ENCODE data around the gene OBI1.

The OBI1 gene

DNA sequence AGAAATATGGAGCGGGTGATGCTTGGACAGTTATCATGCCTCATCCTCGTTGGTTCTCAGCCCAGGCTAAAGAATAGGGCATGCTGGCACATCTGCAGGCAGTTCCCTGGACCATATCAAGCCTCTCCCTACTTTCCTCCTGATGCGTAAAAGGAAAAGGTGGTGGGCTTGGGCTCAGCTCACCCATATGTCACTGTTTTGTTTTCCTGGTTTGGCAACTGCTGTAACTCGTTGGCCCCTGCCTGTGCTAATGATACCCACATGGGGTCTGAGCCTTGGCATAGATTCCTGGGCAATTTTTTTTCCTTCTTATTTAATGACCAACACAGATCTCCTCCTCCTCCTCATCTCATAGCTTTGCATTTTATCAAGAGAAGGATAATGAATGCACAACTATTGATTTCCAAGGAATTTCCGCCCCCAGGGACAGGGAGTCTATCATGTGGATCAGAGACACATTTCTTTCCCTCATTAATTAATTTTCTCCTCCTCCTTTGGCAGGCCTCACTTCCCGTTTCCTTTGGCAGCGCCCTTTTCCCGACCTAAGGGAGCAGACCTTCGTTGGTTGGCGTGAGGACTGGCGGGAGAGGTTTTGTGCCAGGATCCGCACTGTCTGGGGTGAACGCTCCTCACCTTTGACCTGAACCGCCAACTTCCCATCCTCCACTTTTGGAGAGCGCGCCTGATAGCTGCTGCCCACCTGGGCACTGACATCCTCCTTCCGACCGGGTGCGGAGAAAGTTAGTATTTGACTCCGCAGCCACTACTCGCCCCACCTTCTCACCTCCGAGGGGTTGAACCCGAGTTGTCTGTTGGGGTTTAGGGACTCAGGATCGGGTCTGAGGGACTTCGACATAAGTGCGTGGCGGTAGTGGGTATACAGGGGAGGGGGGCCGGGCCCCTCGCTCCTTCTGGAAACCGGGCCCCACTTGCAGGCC is 52.2 kb downstream of the OBI1 start:
- H3K4me3 ChIP-seq (ENCODE audit: control insufficient read depth, low read depth, low read length) = no peak overlapping the region
- TF ChIP-seq, protein P1, sequence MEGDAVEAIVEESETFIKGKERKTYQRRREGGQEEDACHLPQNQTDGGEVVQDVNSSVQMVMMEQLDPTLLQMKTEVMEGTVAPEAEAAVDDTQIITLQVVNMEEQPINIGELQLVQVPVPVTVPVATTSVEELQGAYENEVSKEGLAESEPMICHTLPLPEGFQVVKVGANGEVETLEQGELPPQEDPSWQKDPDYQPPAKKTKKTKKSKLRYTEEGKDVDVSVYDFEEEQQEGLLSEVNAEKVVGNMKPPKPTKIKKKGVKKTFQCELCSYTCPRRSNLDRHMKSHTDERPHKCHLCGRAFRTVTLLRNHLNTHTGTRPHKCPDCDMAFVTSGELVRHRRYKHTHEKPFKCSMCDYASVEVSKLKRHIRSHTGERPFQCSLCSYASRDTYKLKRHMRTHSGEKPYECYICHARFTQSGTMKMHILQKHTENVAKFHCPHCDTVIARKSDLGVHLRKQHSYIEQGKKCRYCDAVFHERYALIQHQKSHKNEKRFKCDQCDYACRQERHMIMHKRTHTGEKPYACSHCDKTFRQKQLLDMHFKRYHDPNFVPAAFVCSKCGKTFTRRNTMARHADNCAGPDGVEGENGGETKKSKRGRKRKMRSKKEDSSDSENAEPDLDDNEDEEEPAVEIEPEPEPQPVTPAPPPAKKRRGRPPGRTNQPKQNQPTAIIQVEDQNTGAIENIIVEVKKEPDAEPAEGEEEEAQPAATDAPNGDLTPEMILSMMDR (IDR thresholded peaks at IDR 0.05; ENCODE audit: control insufficient read depth, insufficient read depth, low read depth, low read length, missing control alignments) = no peak
- DNase-seq (ENCODE audit: low read depth) = no peak

DNA sequence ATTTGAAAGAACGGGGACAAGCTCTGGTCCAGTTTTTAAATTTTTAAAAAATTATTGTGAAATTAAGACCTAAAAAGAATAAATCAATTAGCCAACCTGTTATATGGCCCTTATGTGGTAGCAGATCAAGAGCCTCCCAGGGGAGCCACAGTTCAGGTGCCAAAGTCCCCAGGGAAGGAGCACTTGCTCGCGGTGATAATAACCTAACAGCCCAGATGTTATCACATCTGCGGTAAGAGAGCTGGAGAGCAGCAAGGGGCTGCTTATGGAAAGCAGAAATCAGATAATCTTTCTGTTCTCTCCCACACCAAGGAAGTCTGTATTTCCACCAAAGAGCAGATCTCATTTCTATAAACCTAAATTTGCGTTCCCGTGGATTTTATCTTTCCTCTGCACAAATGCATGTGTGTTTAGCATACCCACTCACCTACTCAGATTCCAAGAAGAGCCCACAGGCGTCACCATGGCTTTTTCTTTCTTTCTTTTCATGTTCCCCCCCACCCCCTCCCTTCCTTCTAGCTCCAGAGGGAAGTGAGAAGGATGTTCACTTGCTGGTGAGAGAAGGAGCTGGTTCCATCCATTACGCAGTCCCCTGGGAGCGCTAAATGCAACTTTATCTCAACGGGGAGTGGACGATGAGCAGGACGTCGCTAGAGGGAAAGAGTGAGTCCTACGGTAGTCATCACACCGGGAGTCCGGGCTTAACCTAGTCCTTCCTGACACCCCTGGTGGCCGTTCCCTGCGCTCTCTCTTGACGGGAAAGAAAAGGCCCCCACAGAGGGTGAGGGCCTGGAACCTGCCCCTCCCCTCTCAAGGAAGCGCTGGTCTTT is 54.0 kb downstream of the OBI1 start:
- no peak overlapping the region for H3K4me3 ChIP-seq (ENCODE audit: control insufficient read depth, low read depth, low read length)
- TF ChIP-seq, protein P1 (IDR thresholded peaks at IDR 0.05; ENCODE audit: control insufficient read depth, insufficient read depth, low read depth, low read length, missing control alignments) = no peak
- DNase-seq (ENCODE audit: low read depth) = no peak

DNA sequence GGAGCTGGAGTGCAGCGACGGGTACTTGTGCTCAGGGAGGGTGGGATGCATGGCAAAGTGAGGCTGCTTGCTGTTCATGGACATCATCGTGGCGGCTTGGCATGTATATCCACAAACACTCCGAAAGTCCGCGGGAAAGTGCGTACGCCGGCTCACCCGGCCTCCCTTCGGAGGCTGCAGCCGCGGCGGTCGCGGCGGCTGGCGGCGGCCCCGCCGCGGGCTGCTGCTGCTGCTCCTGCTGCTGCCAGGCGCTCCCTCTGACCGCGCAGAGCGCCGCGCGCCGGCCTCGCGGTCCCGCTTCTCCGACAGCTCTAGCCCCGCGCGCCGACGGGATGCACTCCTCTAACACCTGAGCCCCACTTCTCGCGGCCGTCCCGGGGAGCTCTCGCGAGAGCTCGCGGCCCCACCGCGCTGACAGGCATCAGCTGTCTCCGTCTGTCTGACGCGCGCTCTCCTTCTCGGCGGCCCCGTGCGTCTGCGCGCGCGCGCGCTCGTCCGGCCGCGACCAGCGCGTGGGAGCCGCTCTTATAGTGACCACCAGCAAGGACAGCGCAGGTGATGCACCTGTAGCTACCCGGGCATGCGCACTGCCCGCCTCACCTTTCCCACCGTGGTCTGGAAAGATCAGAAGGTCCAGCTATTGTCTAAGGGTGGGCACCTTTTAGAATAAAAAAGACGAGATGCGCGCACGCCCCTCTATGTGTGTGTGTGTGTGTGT is 55.6 kb downstream of the OBI1 start, which contains the start of gene POU4F1:
Gene POU4F1 (minus strand): TSS at position 313 of the 718 bp plus-strand sequence. CDS start 226 bp downstream, at position 87.
- no peak for DNase-seq (ENCODE audit: low read depth)
- TF ChIP-seq, protein P1 (IDR thresholded peaks at IDR 0.05; ENCODE audit: control insufficient read depth, insufficient read depth, low read depth, low read length, missing control alignments) = no peak
- no peak within 1 kb of the TSS for H3K4me3 ChIP-seq (ENCODE audit: control insufficient read depth, low read depth, low read length)

DNA sequence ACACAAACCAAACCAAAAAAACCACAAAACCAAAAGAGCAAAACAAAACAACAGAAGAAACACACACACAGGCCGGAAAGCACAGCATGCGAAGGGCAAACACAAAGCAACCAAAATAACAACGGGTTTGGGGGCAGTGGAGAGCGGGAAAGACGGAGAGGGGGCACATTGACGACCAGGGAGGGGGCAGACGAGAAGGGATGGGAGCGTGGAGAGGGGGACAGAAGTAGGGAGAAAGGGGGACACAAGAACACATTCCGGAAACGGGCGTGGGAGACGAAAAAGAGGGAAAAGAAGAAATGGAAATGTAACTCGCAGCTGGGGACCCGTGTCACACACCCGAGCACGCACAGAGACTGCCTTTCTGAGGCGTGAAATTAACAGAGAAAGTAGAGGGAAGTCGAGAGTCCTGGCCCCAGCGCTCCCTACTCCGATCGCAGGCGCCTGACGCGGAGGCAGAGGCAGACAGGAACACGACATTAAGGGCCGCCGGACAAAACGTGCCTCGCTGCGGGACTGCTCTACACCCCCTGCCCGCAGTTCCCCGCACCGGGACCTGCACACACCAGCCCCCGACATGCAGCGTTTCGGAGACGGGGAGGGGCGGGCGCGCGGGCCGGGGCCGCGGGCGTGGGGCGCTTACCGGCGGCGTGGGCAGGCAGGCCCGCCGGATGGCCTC is 56.3 kb downstream of the OBI1 start:
- DNase-seq (ENCODE audit: low read depth) = no peak
- TF ChIP-seq, protein P1 (IDR thresholded peaks at IDR 0.05; ENCODE audit: control insufficient read depth, insufficient read depth, low read depth, low read length, missing control alignments) = no peak
- no peak overlapping the region for H3K4me3 ChIP-seq (ENCODE audit: control insufficient read depth, low read depth, low read length)

DNA sequence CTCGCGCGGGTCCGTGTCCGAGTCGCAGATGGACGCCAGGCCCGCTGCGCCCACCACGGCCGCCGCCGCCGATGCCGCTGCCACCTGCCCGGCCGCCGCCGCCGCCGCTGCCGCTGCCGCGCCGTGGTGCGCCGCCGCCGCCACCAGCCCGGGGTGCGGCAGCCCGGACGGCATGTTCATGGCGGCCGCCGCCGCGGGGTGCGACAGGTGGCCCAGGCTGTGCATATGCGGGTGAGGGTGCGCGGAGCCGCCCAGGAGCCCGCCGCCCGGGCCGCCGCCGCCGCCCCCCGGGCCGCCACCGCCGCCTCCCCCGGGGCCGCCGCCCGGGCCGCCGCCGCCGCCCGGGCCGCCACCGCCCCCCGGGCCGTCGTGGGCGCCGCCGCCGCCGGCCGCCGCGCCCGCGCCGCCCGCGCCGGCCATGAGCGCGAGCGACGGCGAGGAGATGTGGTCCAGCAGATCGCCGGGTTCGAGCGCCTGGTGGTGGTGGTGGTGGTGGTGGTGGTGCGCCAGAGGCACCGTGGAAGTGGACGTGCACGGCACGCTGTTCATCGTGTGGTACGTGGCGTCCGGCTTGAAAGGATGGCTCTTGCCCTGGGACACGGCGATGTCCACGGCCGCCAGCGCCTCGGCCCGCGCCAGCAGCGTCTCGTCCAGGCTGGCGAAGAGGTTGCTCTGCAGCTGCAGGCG is 56.9 kb downstream of the OBI1 start:
- no peak overlapping the region for H3K4me3 ChIP-seq (ENCODE audit: control insufficient read depth, low read depth, low read length)
- TF ChIP-seq, protein P1 (IDR thresholded peaks at IDR 0.05; ENCODE audit: control insufficient read depth, insufficient read depth, low read depth, low read length, missing control alignments) = no peak
- DNase-seq (ENCODE audit: low read depth) = no peak
